ENCODE data around the gene COG5. TPM values are rescaled to one million over a fixed set of nuclear protein-coding genes. Genes with fewer than 3 reads are reported as not detected.

Gene COG5
- total RNA-seq, 1 donor from 2014 or later, result 29.5 TPM

GRCh38 chr7:107262857-107263256, 300.9 kb downstream of the COG5 start:
- H3K4me3 Mint-ChIP-seq (ENCODE audit: unreplicated experiment), result no peak overlapping the region
- no peak overlapping the region for H3K27ac Mint-ChIP-seq (ENCODE audit: unreplicated experiment)
- DNase-seq, result no peak
- H3K4me1 Mint-ChIP-seq (ENCODE audit: low read depth, unreplicated experiment), result peaks cover 4% of the 10 kb centered on the region
- no peaks in the 10 kb centered on the region for H3K9me3 Mint-ChIP-seq (ENCODE audit: unreplicated experiment)
- TF ChIP-seq CTCF (IDR thresholded peaks at IDR 0.05; ENCODE audit: partially characterized antibody, unreplicated experiment), result no peak
- H3K27me3 Mint-ChIP-seq (ENCODE audit: unreplicated experiment), result no peaks in the 10 kb centered on the region
- H3K36me3 Mint-ChIP-seq (ENCODE audit: unreplicated experiment), result no peaks in the 10 kb centered on the region

GRCh38 chr7:107258737-107259136, 305.0 kb downstream of the COG5 start:
- Mint-ChIP-seq H3K4me1 (ENCODE audit: low read depth, unreplicated experiment) (peaks cover 4% of the 10 kb centered on the region), H3K27ac (ENCODE audit: unreplicated experiment) (no peak overlapping the region), H3K27me3 (ENCODE audit: unreplicated experiment) (no peaks in the 10 kb centered on the region), H3K36me3 (ENCODE audit: unreplicated experiment) (no peaks in the 10 kb centered on the region), H3K9me3 (ENCODE audit: unreplicated experiment) (no peaks in the 10 kb centered on the region), H3K4me3 (ENCODE audit: unreplicated experiment) (no peak overlapping the region)
- no peak for DNase-seq
- TF ChIP-seq CTCF (IDR thresholded peaks at IDR 0.05; ENCODE audit: partially characterized antibody, unreplicated experiment), result no peak

- no peak for DNase-seq
- no peak for TF ChIP-seq CTCF (IDR thresholded peaks at IDR 0.05; ENCODE audit: partially characterized antibody, unreplicated experiment)
- H3K4me3 Mint-ChIP-seq (ENCODE audit: unreplicated experiment), result no peak overlapping the region
- H3K9me3 Mint-ChIP-seq (ENCODE audit: unreplicated experiment), result no peaks in the 10 kb centered on the region
- H3K4me1 Mint-ChIP-seq (ENCODE audit: low read depth, unreplicated experiment), result peaks cover 4% of the 10 kb centered on the region
- no peaks in the 10 kb centered on the region for H3K36me3 Mint-ChIP-seq (ENCODE audit: unreplicated experiment)
- no peak overlapping the region for H3K27ac Mint-ChIP-seq (ENCODE audit: unreplicated experiment)
- H3K27me3 Mint-ChIP-seq (ENCODE audit: unreplicated experiment), result no peaks in the 10 kb centered on the region
These were observed 308.1 kb downstream of the COG5 start for GRCh38 chr7:107255602-107256001.

- no peak overlapping the region for H3K27ac Mint-ChIP-seq (ENCODE audit: unreplicated experiment)
- no peaks in the 10 kb centered on the region for H3K36me3 Mint-ChIP-seq (ENCODE audit: unreplicated experiment)
- DNase-seq, result no peak
- no peaks in the 10 kb centered on the region for H3K9me3 Mint-ChIP-seq (ENCODE audit: unreplicated experiment)
- peaks cover 4% of the 10 kb centered on the region for H3K4me1 Mint-ChIP-seq (ENCODE audit: low read depth, unreplicated experiment)
- TF ChIP-seq CTCF (IDR thresholded peaks at IDR 0.05; ENCODE audit: partially characterized antibody, unreplicated experiment), result no peak
- no peak overlapping the region for H3K4me3 Mint-ChIP-seq (ENCODE audit: unreplicated experiment)
- H3K27me3 Mint-ChIP-seq (ENCODE audit: unreplicated experiment), result no peaks in the 10 kb centered on the region
These were observed 309.2 kb downstream of the COG5 start for GRCh38 chr7:107254398-107254985.

- no peaks in the 10 kb centered on the region for H3K36me3 Mint-ChIP-seq (ENCODE audit: unreplicated experiment)
- no peak overlapping the region for H3K27ac Mint-ChIP-seq (ENCODE audit: unreplicated experiment)
- H3K9me3 Mint-ChIP-seq (ENCODE audit: unreplicated experiment), result no peaks in the 10 kb centered on the region
- H3K27me3 Mint-ChIP-seq (ENCODE audit: unreplicated experiment), result no peaks in the 10 kb centered on the region
- no peak for TF ChIP-seq CTCF (IDR thresholded peaks at IDR 0.05; ENCODE audit: partially characterized antibody, unreplicated experiment)
- peaks cover 2% of the 10 kb centered on the region for H3K4me1 Mint-ChIP-seq (ENCODE audit: low read depth, unreplicated experiment)
- H3K4me3 Mint-ChIP-seq (ENCODE audit: unreplicated experiment), result no peak overlapping the region
- DNase-seq, result no peak
These were observed 310.1 kb downstream of the COG5 start for GRCh38 chr7:107253599-107253998.
